VCaP (cell line): ENCODE data around the gene NR6A1.
"Not testable (repeated sequence)": the region's sequence is repeated elsewhere in the genome, so short reads cannot be mapped to it uniquely, and the experiment has no call there.

Experiments used
- H3K27ac ChIP-seq: fragments of 450-650 bp; 2 replicates; pipeline ENCODE4 v1.5.1; 2017
- CTCF ChIP-seq: fragments of 450-650 bp; conservative IDR thresholded peaks from 2 replicates; pipeline ENCODE4 v1.5.1; 2017; ENCODE audit warnings: mild to moderate bottlenecking, moderate library complexity

The NR6A1 gene

GRCh38 chr9:124779368-124780059 lies 8.4 kb upstream of the NR6A1 start:
- TF ChIP-seq CTCF = no peak
- H3K27ac ChIP-seq = no peak overlapping the region

- H3K27ac ChIP-seq = no peak overlapping the region
- no peak for TF ChIP-seq CTCF
Measured at GRCh38 chr9:124778575-124779367, 7.7 kb upstream of the NR6A1 start.

GRCh38 chr9:124776954-124777648 lies 6.0 kb upstream of the NR6A1 start, which contains the start of gene OLFML2A:
OLFML2A (plus strand) TSS chr9:124777133; CDS start chr9:124777271, 138 bp downstream.
- H3K27ac ChIP-seq = peak within 1 kb of the TSS; percentile 20; the same call in 1 of the 2 replicates

GRCh38 chr9:124776618-124776953 lies 5.5 kb upstream of the NR6A1 start:
- no peak for TF ChIP-seq CTCF
- H3K27ac ChIP-seq = peak overlapping the region; percentile 20; the same call in 1 of the 2 replicates

More at GRCh38 chr9:124776954-124777648, 6.0 kb upstream of the NR6A1 start, which contains the start of gene OLFML2A:
- TF ChIP-seq CTCF = peak; percentile 69

- peak; percentile 94 for TF ChIP-seq CTCF
- H3K27ac ChIP-seq = no peak overlapping the region
Measured at GRCh38 chr9:124774129-124774978, 3.2 kb upstream of the NR6A1 start.

- H3K27ac ChIP-seq = no peak overlapping the region
- TF ChIP-seq CTCF = no peak
Measured at GRCh38 chr9:124773473-124774128, 2.5 kb upstream of the NR6A1 start.

- H3K27ac ChIP-seq = not testable (repeated sequence)
Measured at GRCh38 chr9:124772877-124773276, 1.8 kb upstream of the NR6A1 start.
